ENCODE results near the gene DR1.

Gene DR1

DNA sequence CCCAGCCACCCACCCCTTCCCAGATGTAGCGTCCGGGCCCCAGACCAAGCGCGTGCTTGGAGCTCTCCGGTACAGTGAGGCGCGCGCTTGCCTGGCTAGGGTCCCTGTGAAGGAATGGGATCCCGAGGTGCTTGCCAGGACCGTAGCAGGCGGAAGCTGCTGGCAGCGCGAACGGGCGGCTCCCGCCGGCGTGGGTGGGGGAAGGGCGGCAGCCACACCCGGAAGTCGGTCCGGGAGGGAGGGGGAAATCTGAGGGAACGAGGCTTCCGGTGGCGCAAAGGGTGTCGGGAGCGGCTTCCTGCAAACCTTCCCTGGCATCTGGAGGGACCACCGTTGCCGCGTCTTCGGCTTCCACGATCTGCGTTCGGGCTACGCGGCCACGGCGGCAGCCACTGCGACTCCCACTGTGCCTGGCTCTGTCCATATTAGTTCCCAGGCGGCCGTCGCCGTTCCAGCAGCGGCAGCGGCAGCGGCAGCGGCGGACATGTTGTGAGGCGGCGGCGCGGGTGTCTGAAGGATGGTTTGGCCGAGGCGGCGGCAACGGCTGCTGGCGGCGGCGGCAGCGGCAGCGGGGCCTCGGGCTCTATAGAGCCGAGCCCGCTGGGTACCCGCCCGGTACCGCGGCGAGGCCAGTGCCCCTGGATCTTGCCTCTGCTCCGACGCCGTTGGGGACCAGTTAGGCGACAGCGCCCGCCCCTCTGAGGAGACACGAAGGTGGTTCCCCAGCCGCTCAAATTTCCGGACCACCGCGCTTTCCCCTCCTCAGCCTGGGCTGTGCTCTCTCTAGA, at the start of gene DR1:
DR1 (plus strand) TSS at position 275 of the 788 bp plus-strand sequence. CDS start 739 bp downstream, outside the sequence.
- Histone ChIP-seq H3K4me1 (ENCODE audit: insufficient read depth, low read length) (peaks cover 5% of the 10 kb centered on the region; the same call in 1 of the 2 replicates), H3K9ac (ENCODE audit: low read depth, low read length) (peak within 1 kb of the TSS; percentile 100), H3K36me3 (ENCODE audit: insufficient read depth, low read length) (no peaks in the 10 kb centered on the region), H3K9me3 (ENCODE audit: control insufficient read depth, insufficient read depth, low read length) (no peaks in the 10 kb centered on the region)

DNA sequence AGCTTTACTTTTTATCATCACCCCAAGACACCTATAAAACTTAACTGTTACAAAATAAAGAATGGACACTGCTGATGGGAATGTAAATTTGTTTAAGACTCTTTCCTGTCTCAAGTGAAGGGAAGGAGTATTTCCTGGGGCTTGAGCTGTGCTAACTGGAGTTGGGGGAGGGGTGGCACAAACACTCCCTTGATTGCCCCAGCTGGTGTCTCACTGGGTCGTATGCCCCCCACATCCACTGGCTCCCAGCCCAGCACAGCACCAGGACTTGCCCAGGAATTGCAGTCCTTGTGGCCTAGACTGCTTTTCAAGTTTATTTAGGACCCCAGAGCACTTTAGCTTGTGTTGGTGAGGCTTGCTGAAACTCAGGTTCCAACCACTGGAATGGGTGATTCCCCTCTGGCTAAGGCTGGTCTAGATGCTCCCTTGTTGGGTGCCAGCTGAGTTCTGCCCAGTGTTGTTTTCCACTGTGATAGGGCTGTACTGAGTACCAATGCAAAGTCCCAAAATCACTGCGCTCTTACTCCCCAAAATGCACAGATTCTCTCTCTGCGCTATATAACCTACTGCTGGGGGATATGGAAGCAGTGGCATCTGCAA, 49.1 kb upstream of the DR1 start:
- no peaks in the 10 kb centered on the region for H3K9me3 ChIP-seq (ENCODE audit: control insufficient read depth, insufficient read depth, low read length)
- no peak overlapping the region for H3K9ac ChIP-seq (ENCODE audit: low read depth, low read length)
- H3K36me3 ChIP-seq (ENCODE audit: insufficient read depth, low read length) = no peaks in the 10 kb centered on the region
- peaks cover 11% of the 10 kb centered on the region for H3K4me1 ChIP-seq (ENCODE audit: insufficient read depth, low read length)

DNA sequence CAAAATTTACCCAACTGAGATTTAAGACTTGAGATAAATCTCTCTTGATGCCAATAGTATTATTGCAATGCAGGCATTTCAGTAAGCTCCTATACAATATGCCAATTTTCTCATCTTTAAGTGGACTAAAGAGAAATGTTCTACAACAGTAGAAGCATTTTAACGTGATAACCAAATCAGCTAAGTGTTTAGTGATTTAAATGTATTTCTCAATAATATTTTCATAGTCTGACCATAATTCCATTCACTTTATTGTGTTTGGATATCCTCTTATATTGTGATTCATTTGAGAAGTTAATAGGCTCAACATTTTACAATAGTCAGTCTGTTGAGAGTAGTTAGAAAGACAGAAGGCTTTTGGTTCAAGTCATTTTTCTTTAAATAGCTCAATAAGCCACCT, 44.6 kb upstream of the DR1 start:
- Histone ChIP-seq H3K4me1 (ENCODE audit: insufficient read depth, low read length) (peaks cover 26% of the 10 kb centered on the region), H3K9ac (ENCODE audit: low read depth, low read length) (no peak overlapping the region), H3K9me3 (ENCODE audit: control insufficient read depth, insufficient read depth, low read length) (no peaks in the 10 kb centered on the region), H3K36me3 (ENCODE audit: insufficient read depth, low read length) (no peaks in the 10 kb centered on the region)

DNA sequence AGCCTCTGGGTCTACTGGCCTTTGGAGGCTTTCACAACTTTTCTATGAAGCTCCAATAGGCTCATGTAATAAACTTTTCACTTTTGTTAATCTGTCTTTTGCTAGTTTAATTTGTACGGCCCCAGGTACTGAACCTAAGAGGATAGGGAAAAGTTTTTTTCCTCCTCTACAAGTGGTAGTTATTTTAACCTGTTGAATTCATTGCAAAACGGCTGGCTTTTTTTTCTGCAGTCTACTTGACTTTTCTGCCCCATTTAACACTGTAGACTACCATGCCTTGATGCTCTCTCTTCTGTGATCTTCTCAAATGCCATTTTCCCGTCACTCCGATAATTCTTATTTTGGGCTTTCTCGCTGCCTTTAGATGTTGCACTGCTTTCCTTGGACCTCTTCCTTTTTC, 43.6 kb upstream of the DR1 start:
- Histone ChIP-seq H3K4me1 (ENCODE audit: insufficient read depth, low read length) (peaks cover 16% of the 10 kb centered on the region), H3K9me3 (ENCODE audit: control insufficient read depth, insufficient read depth, low read length) (no peaks in the 10 kb centered on the region), H3K36me3 (ENCODE audit: insufficient read depth, low read length) (no peaks in the 10 kb centered on the region), H3K9ac (ENCODE audit: low read depth, low read length) (no peak overlapping the region)

- H3K9ac ChIP-seq (ENCODE audit: low read depth, low read length) = no peak overlapping the region
- H3K36me3 ChIP-seq (ENCODE audit: insufficient read depth, low read length) = no peaks in the 10 kb centered on the region
- no peaks in the 10 kb centered on the region for H3K9me3 ChIP-seq (ENCODE audit: control insufficient read depth, insufficient read depth, low read length)
- H3K4me1 ChIP-seq (ENCODE audit: insufficient read depth, low read length) = peaks cover 15% of the 10 kb centered on the region
Observed at GRCh38 chr1:93304716-93305138, 41.0 kb upstream of the DR1 start.

DNA sequence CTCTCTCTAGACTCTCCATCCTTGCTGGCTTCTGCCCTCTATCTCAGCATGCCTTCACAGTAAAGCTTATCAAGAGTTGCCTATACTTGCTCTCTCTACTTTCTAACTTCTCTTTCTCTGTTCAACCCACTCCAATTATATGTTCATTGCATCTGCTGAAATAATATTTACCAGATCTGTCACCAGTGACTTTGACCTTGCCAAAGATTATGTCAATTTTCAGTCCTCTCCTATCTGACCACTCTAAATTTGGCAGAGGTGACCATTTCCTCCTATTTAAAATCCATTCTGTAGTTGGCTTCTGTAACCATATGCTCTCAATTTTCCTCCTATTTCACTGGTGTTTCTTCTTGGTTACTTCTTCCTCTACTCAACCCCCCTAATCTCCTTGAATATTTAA, 38.8 kb upstream of the DR1 start:
- peaks cover 15% of the 10 kb centered on the region for H3K4me1 ChIP-seq (ENCODE audit: insufficient read depth, low read length)
- H3K9me3 ChIP-seq (ENCODE audit: control insufficient read depth, insufficient read depth, low read length) = no peaks in the 10 kb centered on the region
- H3K36me3 ChIP-seq (ENCODE audit: insufficient read depth, low read length) = no peaks in the 10 kb centered on the region
- no peak overlapping the region for H3K9ac ChIP-seq (ENCODE audit: low read depth, low read length)

GRCh38 chr1:93313026-93313425, 32.7 kb upstream of the DR1 start:
- Histone ChIP-seq H3K9me3 (ENCODE audit: control insufficient read depth, insufficient read depth, low read length) (no peaks in the 10 kb centered on the region), H3K9ac (ENCODE audit: low read depth, low read length) (no peak overlapping the region), H3K4me1 (ENCODE audit: insufficient read depth, low read length) (no peaks in the 10 kb centered on the region), H3K36me3 (ENCODE audit: insufficient read depth, low read length) (no peaks in the 10 kb centered on the region)

DNA sequence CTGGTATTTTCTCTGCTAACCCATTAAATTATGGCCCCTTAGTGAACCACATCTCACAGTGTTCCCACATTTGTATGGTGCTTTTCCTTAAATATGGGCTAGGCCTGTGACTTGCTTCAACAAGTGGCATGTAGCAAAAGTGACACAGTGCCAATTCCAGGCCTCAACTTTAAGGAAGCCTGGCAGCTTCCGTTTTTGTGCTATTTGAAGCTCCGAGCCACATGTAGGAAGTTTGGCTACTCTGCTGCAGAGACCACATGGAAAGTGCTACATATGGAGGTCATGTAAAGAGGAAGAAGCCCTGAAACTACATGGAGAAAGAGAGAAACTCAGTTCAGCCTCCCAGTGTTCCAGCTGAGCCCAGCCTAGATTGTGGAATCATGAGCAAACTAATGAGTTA, 28.5 kb upstream of the DR1 start:
- H3K36me3 ChIP-seq (ENCODE audit: insufficient read depth, low read length) = no peaks in the 10 kb centered on the region
- H3K4me1 ChIP-seq (ENCODE audit: insufficient read depth, low read length) = no peaks in the 10 kb centered on the region

DNA sequence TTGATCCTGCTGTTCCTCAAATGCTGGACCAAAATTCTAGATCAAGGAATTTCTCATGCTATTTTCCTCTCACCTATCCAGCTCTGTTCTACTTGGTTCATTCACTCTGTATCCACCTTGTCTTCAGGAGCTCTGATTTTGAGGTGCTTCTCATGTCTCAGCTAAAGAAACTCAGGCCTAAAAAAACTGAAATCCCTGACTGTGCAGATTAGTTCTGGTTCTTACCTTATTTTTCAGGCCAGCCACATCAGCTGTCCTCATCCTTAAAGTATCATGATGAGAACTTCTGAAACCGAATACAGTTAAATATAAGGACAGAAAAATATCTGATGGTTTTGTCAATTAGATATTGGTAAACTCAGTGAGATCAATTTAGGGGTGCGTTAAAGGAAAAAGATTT, 27.8 kb upstream of the DR1 start:
- Histone ChIP-seq H3K4me1 (ENCODE audit: insufficient read depth, low read length) (no peaks in the 10 kb centered on the region), H3K9me3 (ENCODE audit: control insufficient read depth, insufficient read depth, low read length) (no peaks in the 10 kb centered on the region), H3K36me3 (ENCODE audit: insufficient read depth, low read length) (no peaks in the 10 kb centered on the region), H3K9ac (ENCODE audit: low read depth, low read length) (no peak overlapping the region)

More for the DNA sequence above, 28.5 kb upstream of the DR1 start:
- no peaks in the 10 kb centered on the region for H3K9me3 ChIP-seq (ENCODE audit: control insufficient read depth, insufficient read depth, low read length)
- no peak overlapping the region for H3K9ac ChIP-seq (ENCODE audit: low read depth, low read length)

DNA sequence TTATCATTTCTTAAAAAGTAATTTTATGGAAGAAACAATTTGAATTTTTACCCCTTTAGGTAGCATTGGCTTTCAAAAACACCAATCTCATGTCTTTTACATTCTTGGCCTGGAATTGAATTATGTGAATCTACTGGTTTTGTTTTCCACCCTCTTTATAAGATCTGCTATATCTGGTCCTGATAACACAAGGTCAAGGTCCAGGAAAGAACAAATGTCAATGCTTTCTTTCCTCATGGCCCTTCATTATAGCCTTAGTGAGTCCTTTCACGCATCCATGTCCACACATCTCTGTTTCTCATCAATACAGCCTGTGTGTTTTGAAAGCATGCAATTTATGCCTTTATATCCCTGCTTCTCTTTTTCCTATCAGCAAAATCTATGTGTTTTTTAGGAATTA, 24.0 kb upstream of the DR1 start:
- no peaks in the 10 kb centered on the region for H3K9me3 ChIP-seq (ENCODE audit: control insufficient read depth, insufficient read depth, low read length)
- H3K36me3 ChIP-seq (ENCODE audit: insufficient read depth, low read length) = no peaks in the 10 kb centered on the region
- H3K4me1 ChIP-seq (ENCODE audit: insufficient read depth, low read length) = peaks cover 5% of the 10 kb centered on the region

GRCh38 chr1:93322349-93322748, 23.4 kb upstream of the DR1 start:
- Histone ChIP-seq H3K4me1 (ENCODE audit: insufficient read depth, low read length) (peaks cover 5% of the 10 kb centered on the region), H3K36me3 (ENCODE audit: insufficient read depth, low read length) (no peaks in the 10 kb centered on the region), H3K9me3 (ENCODE audit: control insufficient read depth, insufficient read depth, low read length) (no peaks in the 10 kb centered on the region), H3K9ac (ENCODE audit: low read depth, low read length) (no peak overlapping the region)

More for the DNA sequence above, 24.0 kb upstream of the DR1 start:
- no peak overlapping the region for H3K9ac ChIP-seq (ENCODE audit: low read depth, low read length)

DNA sequence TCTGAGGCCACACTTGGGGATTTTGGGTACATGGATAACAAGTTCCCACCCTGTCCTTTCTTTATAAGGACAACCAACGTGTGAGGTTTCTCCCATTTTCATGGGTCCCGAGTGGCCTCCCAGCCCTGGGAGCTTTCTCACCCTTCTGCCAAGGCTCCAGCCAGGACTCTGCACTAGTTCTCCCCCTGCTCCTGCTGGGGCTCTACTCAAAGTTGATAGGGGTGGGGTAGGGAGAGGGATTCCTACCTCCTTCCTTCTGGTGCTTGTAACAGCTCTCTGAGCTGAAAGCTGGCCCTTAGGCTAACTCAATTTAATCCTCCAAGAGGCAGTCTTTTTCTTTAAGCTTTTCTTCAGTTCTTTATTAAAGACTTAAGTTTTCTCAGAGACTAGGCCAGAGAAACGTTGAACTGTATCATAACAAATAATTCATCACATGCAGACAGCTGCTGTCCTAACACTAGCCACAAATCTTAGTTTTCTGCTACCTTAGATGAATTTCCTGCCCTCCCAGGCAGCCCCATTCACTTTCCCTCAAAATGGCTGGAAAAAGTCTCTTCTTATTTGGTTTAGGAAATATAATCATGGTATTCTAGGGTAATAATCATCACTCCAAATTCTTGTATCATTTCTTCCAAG, 22.4 kb upstream of the DR1 start:
- no peak overlapping the region for H3K9ac ChIP-seq (ENCODE audit: low read depth, low read length)

GRCh38 chr1:93324486-93325464, 20.9 kb upstream of the DR1 start:
- no peaks in the 10 kb centered on the region for H3K9me3 ChIP-seq (ENCODE audit: control insufficient read depth, insufficient read depth, low read length)
- H3K36me3 ChIP-seq (ENCODE audit: insufficient read depth, low read length) = no peaks in the 10 kb centered on the region
- H3K9ac ChIP-seq (ENCODE audit: low read depth, low read length) = no peak overlapping the region
- H3K4me1 ChIP-seq (ENCODE audit: insufficient read depth, low read length) = peaks cover 14% of the 10 kb centered on the region

More for the DNA sequence above, 22.4 kb upstream of the DR1 start:
- H3K36me3 ChIP-seq (ENCODE audit: insufficient read depth, low read length) = no peaks in the 10 kb centered on the region
- H3K4me1 ChIP-seq (ENCODE audit: insufficient read depth, low read length) = peaks cover 5% of the 10 kb centered on the region
- H3K9me3 ChIP-seq (ENCODE audit: control insufficient read depth, insufficient read depth, low read length) = no peaks in the 10 kb centered on the region
